ENCODE data around the gene CDH23.

The CDH23 gene

DNA sequence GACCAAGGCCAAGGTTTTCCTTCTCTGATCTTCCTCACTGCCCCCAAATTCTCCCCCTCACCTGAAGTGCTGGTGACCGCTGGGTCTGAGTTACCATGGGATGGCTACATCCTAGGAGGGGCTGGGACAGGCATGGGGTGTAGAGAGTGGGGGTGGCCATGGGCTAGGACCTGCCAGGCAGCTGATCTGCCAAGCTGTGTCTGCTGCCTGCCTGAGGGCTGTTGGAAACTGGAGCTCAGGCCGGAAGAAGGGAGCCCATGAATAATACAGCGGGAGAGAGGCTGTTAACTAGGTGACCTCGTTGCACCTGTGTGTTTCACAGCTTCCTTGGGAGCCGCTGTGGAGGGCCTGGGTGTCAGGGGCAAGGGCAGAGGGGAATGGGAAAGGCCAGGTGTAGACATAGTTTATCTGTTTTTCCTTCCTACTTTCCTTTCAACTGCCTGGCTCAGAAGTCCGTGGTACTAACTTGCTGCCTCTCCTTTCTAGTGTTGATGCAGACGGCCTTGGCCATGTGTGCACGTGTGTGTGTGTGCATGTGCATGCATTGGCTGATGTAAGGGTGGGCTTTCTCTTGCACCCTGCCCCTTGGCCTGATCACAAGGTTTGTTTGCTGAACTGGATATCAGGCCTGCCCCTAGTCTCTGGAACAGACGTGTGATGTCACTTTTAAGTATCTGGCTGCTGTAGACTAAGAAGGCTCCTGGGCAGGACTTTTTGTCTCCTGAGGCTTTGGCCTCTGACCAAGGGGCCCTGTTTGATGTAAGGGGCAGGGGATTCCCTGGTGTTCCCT, 11.9 kb downstream of the CDH23 start:
- no peak for ATAC-seq (ENCODE audit: low read depth)
- Histone ChIP-seq H3K36me3 (ENCODE audit: low read depth) (no peaks in the 10 kb centered on the region), H3K27ac (ENCODE audit: poor library complexity, severe bottlenecking) (no peak overlapping the region)

DNA sequence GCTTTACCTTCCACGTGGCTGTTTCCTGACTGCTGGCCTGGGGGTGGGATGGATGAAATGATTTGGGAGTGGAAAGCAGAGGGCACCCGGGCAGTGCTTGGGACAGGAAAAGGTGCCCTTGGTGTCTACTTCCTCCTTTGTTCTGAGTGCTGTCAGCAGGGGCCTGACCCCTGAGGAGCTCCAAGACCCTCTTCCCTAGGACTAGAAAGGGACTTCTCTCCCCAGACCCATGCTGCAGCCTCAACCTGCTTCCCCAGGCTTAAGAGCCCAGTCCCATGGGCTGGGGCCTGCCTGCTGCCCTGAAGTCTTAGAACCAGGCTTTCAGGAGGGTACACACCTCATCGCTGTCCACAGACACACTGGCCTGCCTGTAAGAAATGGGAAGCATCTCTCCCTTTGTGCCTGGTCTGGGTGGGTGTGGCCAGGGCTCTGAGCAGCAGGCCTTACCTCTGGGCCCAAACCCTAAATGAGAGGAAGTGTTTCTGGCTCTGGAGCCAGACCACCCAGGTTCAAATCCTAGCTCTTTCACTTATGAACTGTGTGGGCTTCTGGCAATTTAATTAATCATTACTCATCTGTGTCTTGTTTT, 12.9 kb downstream of the CDH23 start:
- TF ChIP-seq, protein P1, sequence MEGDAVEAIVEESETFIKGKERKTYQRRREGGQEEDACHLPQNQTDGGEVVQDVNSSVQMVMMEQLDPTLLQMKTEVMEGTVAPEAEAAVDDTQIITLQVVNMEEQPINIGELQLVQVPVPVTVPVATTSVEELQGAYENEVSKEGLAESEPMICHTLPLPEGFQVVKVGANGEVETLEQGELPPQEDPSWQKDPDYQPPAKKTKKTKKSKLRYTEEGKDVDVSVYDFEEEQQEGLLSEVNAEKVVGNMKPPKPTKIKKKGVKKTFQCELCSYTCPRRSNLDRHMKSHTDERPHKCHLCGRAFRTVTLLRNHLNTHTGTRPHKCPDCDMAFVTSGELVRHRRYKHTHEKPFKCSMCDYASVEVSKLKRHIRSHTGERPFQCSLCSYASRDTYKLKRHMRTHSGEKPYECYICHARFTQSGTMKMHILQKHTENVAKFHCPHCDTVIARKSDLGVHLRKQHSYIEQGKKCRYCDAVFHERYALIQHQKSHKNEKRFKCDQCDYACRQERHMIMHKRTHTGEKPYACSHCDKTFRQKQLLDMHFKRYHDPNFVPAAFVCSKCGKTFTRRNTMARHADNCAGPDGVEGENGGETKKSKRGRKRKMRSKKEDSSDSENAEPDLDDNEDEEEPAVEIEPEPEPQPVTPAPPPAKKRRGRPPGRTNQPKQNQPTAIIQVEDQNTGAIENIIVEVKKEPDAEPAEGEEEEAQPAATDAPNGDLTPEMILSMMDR (IDR thresholded peaks at IDR 0.05; ENCODE audit: poor library complexity, severe bottlenecking): no peak
- H3K27me3 ChIP-seq (ENCODE audit: insufficient read depth, poor library complexity, severe bottlenecking): no peaks in the 10 kb centered on the region
- no peak for ATAC-seq (ENCODE audit: low read depth)
- no peak overlapping the region for H3K4me3 ChIP-seq (ENCODE audit: severe bottlenecking)
- H3K9me3 ChIP-seq (ENCODE audit: severe bottlenecking): no peaks in the 10 kb centered on the region
- DNase-seq (ENCODE audit: low spot score): no peak
- no peak overlapping the region for H3K27ac ChIP-seq (ENCODE audit: poor library complexity, severe bottlenecking)
- no peaks in the 10 kb centered on the region for H3K4me1 ChIP-seq (ENCODE audit: insufficient read depth, poor library complexity, severe bottlenecking)
- no peaks in the 10 kb centered on the region for H3K36me3 ChIP-seq (ENCODE audit: low read depth)

More for the DNA sequence above, 11.9 kb downstream of the CDH23 start:
- no peak overlapping the region for H3K4me3 ChIP-seq (ENCODE audit: severe bottlenecking)
- no peaks in the 10 kb centered on the region for H3K27me3 ChIP-seq (ENCODE audit: insufficient read depth, poor library complexity, severe bottlenecking)
- H3K4me1 ChIP-seq (ENCODE audit: insufficient read depth, poor library complexity, severe bottlenecking): no peaks in the 10 kb centered on the region
- no peak for DNase-seq (ENCODE audit: low spot score)
- TF ChIP-seq, protein P1 (IDR thresholded peaks at IDR 0.05; ENCODE audit: poor library complexity, severe bottlenecking): no peak
- H3K9me3 ChIP-seq (ENCODE audit: severe bottlenecking): no peaks in the 10 kb centered on the region

DNA sequence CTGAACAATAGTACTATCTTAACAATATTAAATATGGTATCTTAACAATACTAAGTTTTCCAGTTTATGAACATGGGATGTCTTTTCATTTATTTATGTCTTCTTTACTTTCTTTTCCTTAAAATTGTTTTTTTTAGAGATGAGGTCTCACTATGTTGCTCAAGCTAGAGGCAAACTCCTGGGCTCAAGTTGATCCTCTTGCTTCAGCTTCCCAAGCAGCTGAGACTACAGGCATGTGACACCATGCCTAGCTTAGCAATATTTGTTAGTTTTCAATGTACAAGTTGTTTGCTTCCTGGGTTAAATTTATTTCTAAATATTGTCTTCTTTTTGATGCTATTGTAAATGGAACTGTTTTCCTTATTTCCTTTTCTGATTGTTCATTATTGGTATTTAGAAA, 16.9 kb downstream of the CDH23 start:
- TF ChIP-seq, protein P1 (IDR thresholded peaks at IDR 0.05; ENCODE audit: poor library complexity, severe bottlenecking): no peak
- H3K36me3 ChIP-seq (ENCODE audit: low read depth): no peaks in the 10 kb centered on the region
- no peaks in the 10 kb centered on the region for H3K27me3 ChIP-seq (ENCODE audit: insufficient read depth, poor library complexity, severe bottlenecking)
- no peak overlapping the region for H3K4me3 ChIP-seq (ENCODE audit: severe bottlenecking)
- no peak for ATAC-seq (ENCODE audit: low read depth)
- DNase-seq (ENCODE audit: low spot score): no peak
- H3K4me1 ChIP-seq (ENCODE audit: insufficient read depth, poor library complexity, severe bottlenecking): no peaks in the 10 kb centered on the region
- H3K9me3 ChIP-seq (ENCODE audit: severe bottlenecking): no peaks in the 10 kb centered on the region
- H3K27ac ChIP-seq (ENCODE audit: poor library complexity, severe bottlenecking): no peak overlapping the region

DNA sequence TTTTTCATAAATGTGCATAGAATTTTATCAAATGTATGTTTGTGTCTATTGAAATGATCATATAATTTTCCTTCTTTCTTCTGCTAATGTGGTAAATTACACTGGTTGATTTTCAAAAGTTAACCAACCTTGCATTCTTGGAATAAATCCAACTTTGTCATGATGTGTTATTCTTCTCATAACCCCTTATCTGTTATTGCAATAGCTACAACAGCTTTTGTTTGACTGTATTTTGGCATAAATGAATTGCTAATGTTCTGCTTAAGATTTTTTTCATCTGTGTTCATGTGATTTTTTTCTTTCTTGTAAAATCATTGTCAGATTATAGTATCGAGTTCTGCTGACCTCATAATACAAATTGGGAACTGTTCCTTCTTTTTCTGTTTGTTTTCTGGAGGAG, 17.6 kb downstream of the CDH23 start:
- Histone ChIP-seq H3K27me3 (ENCODE audit: insufficient read depth, poor library complexity, severe bottlenecking) (no peaks in the 10 kb centered on the region), H3K27ac (ENCODE audit: poor library complexity, severe bottlenecking) (no peak overlapping the region)
- TF ChIP-seq, protein P1 (IDR thresholded peaks at IDR 0.05; ENCODE audit: poor library complexity, severe bottlenecking): no peak

More for the DNA sequence above, 17.6 kb downstream of the CDH23 start:
- no peak for DNase-seq (ENCODE audit: low spot score)
- no peaks in the 10 kb centered on the region for H3K36me3 ChIP-seq (ENCODE audit: low read depth)
- no peaks in the 10 kb centered on the region for H3K9me3 ChIP-seq (ENCODE audit: severe bottlenecking)
- no peak for ATAC-seq (ENCODE audit: low read depth)
- H3K4me3 ChIP-seq (ENCODE audit: severe bottlenecking): no peak overlapping the region
- no peaks in the 10 kb centered on the region for H3K4me1 ChIP-seq (ENCODE audit: insufficient read depth, poor library complexity, severe bottlenecking)
